ENCODE data around the gene MARCO. TPM values are rescaled to one million over a fixed set of nuclear protein-coding genes. Genes with fewer than 3 reads are reported as not detected.

MARCO gene
- total RNA-seq, 2 experiments from 2014 or later, result not detected

DNA sequence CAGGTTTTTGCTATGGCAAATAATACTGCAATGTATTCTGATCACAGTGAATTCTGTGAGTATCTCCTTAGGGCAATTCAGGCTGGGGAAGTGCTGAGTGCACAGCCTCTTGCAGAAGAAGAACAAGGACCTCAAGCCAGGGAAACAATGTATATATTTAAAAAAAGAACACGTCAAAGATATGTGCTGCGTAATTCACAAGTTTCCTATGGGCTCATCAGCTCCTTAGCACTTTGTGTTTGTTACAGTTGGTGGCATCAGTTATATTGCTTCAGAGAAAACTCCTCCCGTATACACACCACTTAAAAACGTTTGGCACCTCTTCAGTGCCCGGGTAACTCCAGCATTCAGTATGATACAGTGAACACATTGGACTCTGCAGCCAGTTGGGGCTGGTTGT lies 16.5 kb upstream of the MARCO start:
- Mint-ChIP-seq H3K27ac (no peak overlapping the region), H3K4me1 (ENCODE audit: low read depth) (peaks cover 2% of the 10 kb centered on the region), H3K27me3 (peaks cover 6% of the 10 kb centered on the region), H3K4me3 (no peak overlapping the region), H3K9me3 (no peaks in the 10 kb centered on the region), H3K36me3 (ENCODE audit: low read depth) (no peaks in the 10 kb centered on the region)
- no peak for DNase-seq
- POLR2A ChIA-PET, result no interaction called here
- ATAC-seq, result no peak
- no peak for TF ChIP-seq CTCF (IDR thresholded peaks at IDR 0.05)
- intact Hi-C loops (cut with micrococcal nuclease), result no loop called here
- CTCF ChIA-PET, result no interaction called here

GRCh38 chr2:118925981-118926380 lies 16.0 kb upstream of the MARCO start:
- POLR2A ChIA-PET, result no interaction called here
- Mint-ChIP-seq H3K4me3 (no peak overlapping the region), H3K27me3 (peaks cover 6% of the 10 kb centered on the region), H3K27ac (no peak overlapping the region), H3K9me3 (no peaks in the 10 kb centered on the region), H3K36me3 (ENCODE audit: low read depth) (no peaks in the 10 kb centered on the region), H3K4me1 (ENCODE audit: low read depth) (peaks cover 2% of the 10 kb centered on the region)
- CTCF ChIA-PET, result no interaction called here
- DNase-seq (no peak), ATAC-seq (no peak)
- TF ChIP-seq CTCF (IDR thresholded peaks at IDR 0.05), result no peak
- intact Hi-C loops (cut with micrococcal nuclease), result no loop called here

DNA sequence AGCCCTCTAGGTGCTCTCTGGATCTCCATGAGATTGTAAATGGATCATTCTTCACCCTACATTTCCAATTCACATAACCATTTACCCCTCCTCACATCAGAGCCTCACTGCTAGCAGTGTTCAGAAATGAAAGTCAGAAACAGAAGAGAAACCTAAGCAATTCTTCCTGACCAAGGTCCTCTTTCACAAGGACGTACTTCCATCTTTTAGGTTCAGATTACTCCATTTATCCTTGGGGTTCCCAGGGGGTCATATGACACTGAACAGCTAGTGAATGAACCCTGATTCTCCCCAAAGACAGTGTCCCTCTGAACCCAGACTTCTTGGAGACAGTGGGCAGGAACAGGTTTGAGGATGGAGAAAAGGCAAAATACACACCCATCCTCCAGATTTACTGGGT lies 12.9 kb upstream of the MARCO start:
- TF ChIP-seq CTCF (IDR thresholded peaks at IDR 0.05), result no peak
- ATAC-seq (no peak), DNase-seq (no peak)
- ChIA-PET CTCF (no interaction called here), POLR2A (no interaction called here)
- Mint-ChIP-seq H3K4me3 (no peak overlapping the region), H3K4me1 (ENCODE audit: low read depth) (no peaks in the 10 kb centered on the region), H3K27ac (no peak overlapping the region), H3K9me3 (peaks cover 14% of the 10 kb centered on the region), H3K36me3 (ENCODE audit: low read depth) (peaks cover 5% of the 10 kb centered on the region), H3K27me3 (peaks cover 1% of the 10 kb centered on the region)
- intact Hi-C loops (cut with micrococcal nuclease), result no loop called here

- no peak for TF ChIP-seq CTCF (IDR thresholded peaks at IDR 0.05)
- ChIA-PET POLR2A (no interaction called here), CTCF (no interaction called here)
- ATAC-seq (no peak), DNase-seq (no peak)
- intact Hi-C loops (cut with micrococcal nuclease), result no loop called here
- H3K9me3 Mint-ChIP-seq, result peaks cover 14% of the 10 kb centered on the region
- H3K36me3 Mint-ChIP-seq (ENCODE audit: low read depth), result peaks cover 5% of the 10 kb centered on the region
- H3K27me3 Mint-ChIP-seq, result peaks cover 1% of the 10 kb centered on the region
- no peaks in the 10 kb centered on the region for H3K4me1 Mint-ChIP-seq (ENCODE audit: low read depth)
- H3K27ac Mint-ChIP-seq, result no peak overlapping the region
- no peak overlapping the region for H3K4me3 Mint-ChIP-seq
Measured at GRCh38 chr2:118932949-118933348, 9.0 kb upstream of the MARCO start.

- ChIA-PET CTCF (no interaction called here), POLR2A (no interaction called here)
- DNase-seq (no peak), ATAC-seq (no peak)
- intact Hi-C loops (cut with micrococcal nuclease), result no loop called here
- no peak for TF ChIP-seq CTCF (IDR thresholded peaks at IDR 0.05)
- Mint-ChIP-seq H3K4me1 (ENCODE audit: low read depth) (peaks cover 4% of the 10 kb centered on the region), H3K4me3 (no peak overlapping the region), H3K36me3 (ENCODE audit: low read depth) (peaks cover 5% of the 10 kb centered on the region), H3K9me3 (peaks cover 14% of the 10 kb centered on the region), H3K27me3 (peaks cover under 1% of the 10 kb centered on the region), H3K27ac (no peak overlapping the region)
Measured at GRCh38 chr2:118936306-118936705, 5.7 kb upstream of the MARCO start.

All from activated CD8-positive, alpha-beta T cell treated with anti-CD3 and anti-CD28 coated beads for 36 hours (primary cell).